K562 (cell line): ENCODE measurements around the gene TMEM208. TPM values are rescaled to one million over a fixed set of nuclear protein-coding genes. Genes with fewer than 3 reads are reported as not detected.

ENCODE experiments used
- CSDE1 ChIP-seq, 2 experiments: fragments of 450-650 bp; IDR thresholded peaks; 2 replicates each; pipeline ENCODE4 v1.6.1; 2016; ENCODE audit warnings: mild to moderate bottlenecking in 1 of 2
- ELF4 ChIP-seq: fragments of 450-650 bp; formaldehyde crosslinking; IDR thresholded peaks from 2 replicates; pipeline ENCODE4 v1.4.0; 2022; ENCODE audit warnings: missing genetic modification characterization
- FOS ChIP-seq: IDR thresholded peaks from 3 replicates; pipeline ENCODE4 v1.6.1; 2011; ENCODE audit not compliant: insufficient read length; ENCODE audit errors: extremely low read depth
- GABPA ChIP-seq: fragments of 200-800 bp; sonication (Bioruptor generic); conservative IDR thresholded peaks from 2 replicates; pipeline ENCODE4 v1.6.1; 2016; ENCODE audit warnings: low read depth, missing genetic modification characterization, missing compliant biosample characterization
- MLLT1 ChIP-seq, 2 experiments: fragments of 450-650 bp; IDR thresholded peaks; 2 replicates each; pipeline ENCODE4 v1.6.1; 2016
- NFRKB ChIP-seq: fragments of 450-650 bp; IDR thresholded peaks from 2 replicates; pipeline ENCODE4 v1.6.1; 2016; ENCODE audit warnings: low read depth
- NR0B1 ChIP-seq: fragments of 450-650 bp; IDR thresholded peaks from one replicate; pipeline ENCODE4 v1.6.1; 2018; ENCODE audit warnings: mild to moderate bottlenecking, moderate library complexity; ENCODE audit not compliant: partially characterized antibody
- NR2C1 ChIP-seq, 2 experiments: fragments of 450-650 bp; IDR thresholded peaks; 2 replicates each; pipeline ENCODE4 v1.6.1; 2017; ENCODE audit warnings: mild to moderate bottlenecking in 2 of 2, antibody characterized with exemption in 1 of 2, inconsistent platforms in 1 of 2, missing compliant biosample characterization in 1 of 2, missing genetic modification characterization in 1 of 2
- RUNX1 ChIP-seq: sonication (generic); IDR thresholded peaks from 2 replicates; pipeline ENCODE4 v1.6.1; 2016; ENCODE audit warnings: antibody characterized with exemption, low read depth
- SLC30A9 ChIP-seq: fragments of 250-450 bp; sonication (Bioruptor Pico); IDR thresholded peaks from 2 replicates; pipeline ENCODE4 v1.8.0; 2022; ENCODE audit warnings: mild to moderate bottlenecking, moderate library complexity
- STAT6 ChIP-seq: sonication (generic); formaldehyde crosslinking; IDR thresholded peaks from 2 replicates; pipeline ENCODE4 v1.8.1; 2023; ENCODE audit warnings: mild to moderate bottlenecking, missing genetic modification reagents
- TAF1 ChIP-seq: IDR thresholded peaks from 2 replicates; pipeline ENCODE4 v1.6.1; 2011; ENCODE audit warnings: mild to moderate bottlenecking, low read length, moderate library complexity; ENCODE audit not compliant: insufficient read depth, control insufficient read depth, severe bottlenecking; ENCODE audit errors: extremely low read depth
- USF2 ChIP-seq: sonication (generic); formaldehyde crosslinking; IDR thresholded peaks from 2 replicates; pipeline ENCODE4 v1.5.0; 2020; ENCODE audit warnings: missing genetic modification reagents
- ZBTB34 ChIP-seq: fragments of 250-450 bp; sonication (Bioruptor Pico); IDR thresholded peaks from 2 replicates; pipeline ENCODE4 v1.8.0; 2021; ENCODE audit warnings: mild to moderate bottlenecking, moderate library complexity
- ZNF143 ChIP-seq: sonication (generic); formaldehyde crosslinking; IDR thresholded peaks from 2 replicates; pipeline ENCODE4 v1.9.0; 2022; ENCODE audit warnings: mild to moderate bottlenecking, missing genetic modification reagents
- ZNF280B ChIP-seq: fragments of 250-450 bp; sonication (Bioruptor Pico); IDR thresholded peaks from 2 replicates; pipeline ENCODE4 v1.5.1; 2021; ENCODE audit warnings: mild to moderate bottlenecking
- ZNF77 ChIP-seq: fragments of 250-450 bp; sonication (Bioruptor Pico); IDR thresholded peaks from 2 replicates; pipeline ENCODE4 v1.5.0; 2020
- polyA plus RNA-seq, 8 experiments: library from polyadenylated mRNA; depleted of rRNA in 4 of 8; stranded (reverse) in 5 of 8; unstranded in 3 of 8; fragments of >200 nt; fragmentation: Nextera tagmentation in 2 of 8; fragmentation: Illumina TruSeq in 1 of 8; extraction: Ambion mirVana in 2 of 8; extraction: Trizol in 1 of 8; gene quantifications; 2 replicates each; pipeline versions ENCODE4 v1.2.1 to v1.2.3, GENCODE V29; 2011 to 2014; ENCODE audit warnings: inconsistent platforms in 1 of 8, missing spikeins in 1 of 8
- total RNA-seq, 7 experiments: library from RNA; depleted of rRNA in 6 of 7; stranded (reverse); fragments of >200 nt in 6 of 7; fragmentation: Illumina TruSeq in 2 of 7; extraction: Trizol in 2 of 7; gene quantifications; 2 replicates each; pipeline versions ENCODE4 v1.2.1 to v1.2.3, GENCODE V29; 2011 to 2021; ENCODE audit warnings: low replicate concordance in 1 of 7

Gene TMEM208
- total and polyA plus RNA-seq, 9 of the 15 experiments (the other 6 are each of a cell fraction or from before 2014, with no cell fraction given), result 31.8 to 239 (median 54.3) TPM

GRCh38 chr16:67241008-67241900 lies 14.3 kb downstream of the TMEM208 start (continued):
- TF ChIP-seq ZBTB34 (CRISPR knock-in tag) (no peak), ZNF77 (CRISPR knock-in tag) (no peak), USF2 (CRISPR knock-in tag) (no peak), NR2C1 (IDR thresholded peaks at IDR 0.05) (no peak), NR2C1 (tag; IDR thresholded peaks at IDR 0.05) (no peak; the same call in 1 of the 2 replicates), MLLT1 (IDR thresholded peaks at IDR 0.05) (0 out of 4 replicates have a peak, but pooled peaks of 1 of the 2 experiments have one; percentile 25), ZNF143 (CRISPR knock-in tag) (no peak), RUNX1 (0 out of 2 replicates have a peak, but pooled peaks have one; percentile 45), SLC30A9 (CRISPR knock-in tag) (no peak), NFRKB (peak; percentile 36; the same call in 1 of the 2 replicates), TAF1 (no peak), STAT6 (no peak), ZNF280B (CRISPR knock-in tag) (no peak), CSDE1 (IDR thresholded peaks at IDR 0.05) (no peak), GABPA (tag) (no peak), FOS (no peak), ELF4 (no peak), NR0B1 (no peak)
